Measurements from ENCODE around the gene MUC2. TPM values are rescaled to one million over a fixed set of nuclear protein-coding genes. Genes with fewer than 3 reads are reported as not detected.

MUC2 gene
- total RNA-seq, 1 experiment from 2014 or later = 0.47 TPM

DNA sequence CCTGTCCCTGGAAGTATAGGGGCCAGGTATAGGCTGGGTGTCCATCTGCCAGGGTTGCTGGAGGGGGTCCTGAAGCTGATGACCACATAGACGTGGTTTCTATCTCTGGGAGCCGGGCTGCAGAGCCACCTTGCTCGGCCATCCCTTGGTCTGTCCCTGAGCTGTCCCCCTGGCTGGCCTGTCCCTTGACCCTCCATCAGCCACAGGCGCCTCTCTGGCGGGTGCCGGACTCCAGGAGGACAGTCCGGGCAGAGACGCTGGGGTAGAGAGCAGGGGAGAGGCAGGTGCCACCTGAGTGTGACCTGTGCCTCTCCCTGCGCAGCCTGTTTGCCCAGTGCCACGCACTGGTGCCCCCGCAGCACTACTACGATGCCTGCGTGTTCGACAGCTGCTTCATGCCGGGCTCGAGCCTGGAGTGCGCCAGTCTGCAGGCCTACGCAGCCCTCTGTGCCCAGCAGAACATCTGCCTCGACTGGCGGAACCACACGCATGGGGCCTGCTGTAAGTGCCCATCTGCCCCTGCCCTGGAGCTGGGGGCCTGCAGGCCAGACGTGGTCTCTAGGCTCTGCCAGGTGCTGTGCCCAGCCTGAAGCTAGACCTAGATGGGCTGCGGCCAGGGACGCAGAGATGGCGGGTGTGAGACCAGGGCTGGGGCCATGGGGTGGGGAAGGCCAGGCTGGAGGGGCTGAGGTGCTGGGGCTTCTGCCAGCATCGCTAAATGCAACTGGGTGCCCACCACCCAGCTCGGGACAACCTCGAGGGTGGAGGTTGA is 29.9 kb downstream of the MUC2 start (continued):
- TF ChIP-seq EZH2 (IDR thresholded peaks at IDR 0.05) = no peak
- TF ChIP-seq, protein P1, sequence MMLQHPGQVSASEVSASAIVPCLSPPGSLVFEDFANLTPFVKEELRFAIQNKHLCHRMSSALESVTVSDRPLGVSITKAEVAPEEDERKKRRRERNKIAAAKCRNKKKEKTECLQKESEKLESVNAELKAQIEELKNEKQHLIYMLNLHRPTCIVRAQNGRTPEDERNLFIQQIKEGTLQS (IDR thresholded peaks at IDR 0.05) = no peak
- no peak for TF ChIP-seq TCF7L2 (IDR thresholded peaks at IDR 0.05; ENCODE audit: borderline replicate concordance, extremely low read depth, insufficient read depth, insufficient read length)

DNA sequence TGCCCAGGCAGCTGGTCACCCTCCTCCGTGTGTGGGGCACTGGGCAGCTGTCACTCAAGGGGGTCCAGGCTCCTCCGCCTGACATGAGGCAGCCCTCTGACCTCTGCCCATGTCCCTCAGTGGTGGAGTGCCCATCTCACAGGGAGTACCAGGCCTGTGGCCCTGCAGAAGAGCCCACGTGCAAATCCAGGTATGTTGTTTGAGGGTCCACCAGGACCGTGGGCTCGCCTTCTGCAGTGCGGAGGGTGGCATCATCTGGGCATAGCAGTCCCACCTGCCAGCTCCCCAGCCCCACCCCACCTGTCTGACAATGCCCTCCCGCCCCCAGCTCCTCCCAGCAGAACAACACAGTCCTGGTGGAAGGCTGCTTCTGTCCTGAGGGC is 30.5 kb downstream of the MUC2 start:
- no peaks in the 10 kb centered on the region for H3K27me3 ChIP-seq (ENCODE audit: insufficient read depth, low read length)
- BruUV-seq (replicated peaks) = no TSS peak

More for the DNA sequence above, 30.5 kb downstream of the MUC2 start:
- Histone ChIP-seq H3K9me3 (ENCODE audit: control insufficient read depth in 1 of 2, insufficient read depth in 1 of 2, low read depth in 1 of 2, low read length in 2 of 2) (no peaks in the 10 kb centered on the region), H4K20me1 (ENCODE audit: insufficient read depth) (no peaks in the 10 kb centered on the region), H3K4me3 (replicated peaks in 1 of 2; ENCODE audit: low read depth in 1 of 2, low read length in 2 of 2) (no peak overlapping the region), H3K9me2 (ENCODE audit: insufficient read depth) (no peaks in the 10 kb centered on the region), H3K4me1 (ENCODE audit: control insufficient read depth in 1 of 2, insufficient read depth in 2 of 2, low read length in 2 of 2) (no peaks in the 10 kb centered on the region), H3K9ac (ENCODE audit: low read length) (no peak overlapping the region), H3K27ac (ENCODE audit: low read depth, low read length) (no peak overlapping the region), H3K36me3 (ENCODE audit: control insufficient read depth in 1 of 2, insufficient read depth in 2 of 2, low read length in 2 of 2) (no peaks in the 10 kb centered on the region), H3K79me2 (ENCODE audit: insufficient read depth, low read length) (no peaks in the 10 kb centered on the region), H2AFZ (ENCODE audit: low read depth, low read length, poor library complexity, severe bottlenecking) (no peak overlapping the region), H3K4me2 (ENCODE audit: low read length) (no peak overlapping the region)
- CTCF ChIA-PET = no interaction called here
- intact Hi-C loops (cut with micrococcal nuclease) = no loop called here
- TF ChIP-seq EGR1 (IDR thresholded peaks at IDR 0.05; ENCODE audit: low read depth) (no peak), CEBPB (IDR thresholded peaks at IDR 0.05; ENCODE audit: low read depth) (no peak), TCF7L2 (IDR thresholded peaks at IDR 0.05; ENCODE audit: borderline replicate concordance, extremely low read depth, insufficient read depth, insufficient read length) (no peak), FOSL1 (IDR thresholded peaks at IDR 0.05; ENCODE audit: low read depth) (no peak), SRF (IDR thresholded peaks at IDR 0.05; ENCODE audit: low read depth) (no peak), ELF1 (IDR thresholded peaks at IDR 0.05; ENCODE audit: borderline replicate concordance, low read depth) (no peak), EZH2 (IDR thresholded peaks at IDR 0.05) (no peak), SIN3A (IDR thresholded peaks at IDR 0.05; ENCODE audit: low read depth) (no peak)
- TF ChIP-seq, protein P1 (IDR thresholded peaks at IDR 0.05) = no peak
- TF ChIP-seq, protein P2, sequence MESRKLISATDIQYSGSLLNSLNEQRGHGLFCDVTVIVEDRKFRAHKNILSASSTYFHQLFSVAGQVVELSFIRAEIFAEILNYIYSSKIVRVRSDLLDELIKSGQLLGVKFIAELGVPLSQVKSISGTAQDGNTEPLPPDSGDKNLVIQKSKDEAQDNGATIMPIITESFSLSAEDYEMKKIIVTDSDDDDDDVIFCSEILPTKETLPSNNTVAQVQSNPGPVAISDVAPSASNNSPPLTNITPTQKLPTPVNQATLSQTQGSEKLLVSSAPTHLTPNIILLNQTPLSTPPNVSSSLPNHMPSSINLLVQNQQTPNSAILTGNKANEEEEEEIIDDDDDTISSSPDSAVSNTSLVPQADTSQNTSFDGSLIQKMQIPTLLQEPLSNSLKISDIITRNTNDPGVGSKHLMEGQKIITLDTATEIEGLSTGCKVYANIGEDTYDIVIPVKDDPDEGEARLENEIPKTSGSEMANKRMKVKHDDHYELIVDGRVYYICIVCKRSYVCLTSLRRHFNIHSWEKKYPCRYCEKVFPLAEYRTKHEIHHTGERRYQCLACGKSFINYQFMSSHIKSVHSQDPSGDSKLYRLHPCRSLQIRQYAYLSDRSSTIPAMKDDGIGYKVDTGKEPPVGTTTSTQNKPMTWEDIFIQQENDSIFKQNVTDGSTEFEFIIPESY (IDR thresholded peaks at IDR 0.05; ENCODE audit: extremely low read depth, insufficient replicate concordance, low read length) = no peak
- TF ChIP-seq, protein P3, sequence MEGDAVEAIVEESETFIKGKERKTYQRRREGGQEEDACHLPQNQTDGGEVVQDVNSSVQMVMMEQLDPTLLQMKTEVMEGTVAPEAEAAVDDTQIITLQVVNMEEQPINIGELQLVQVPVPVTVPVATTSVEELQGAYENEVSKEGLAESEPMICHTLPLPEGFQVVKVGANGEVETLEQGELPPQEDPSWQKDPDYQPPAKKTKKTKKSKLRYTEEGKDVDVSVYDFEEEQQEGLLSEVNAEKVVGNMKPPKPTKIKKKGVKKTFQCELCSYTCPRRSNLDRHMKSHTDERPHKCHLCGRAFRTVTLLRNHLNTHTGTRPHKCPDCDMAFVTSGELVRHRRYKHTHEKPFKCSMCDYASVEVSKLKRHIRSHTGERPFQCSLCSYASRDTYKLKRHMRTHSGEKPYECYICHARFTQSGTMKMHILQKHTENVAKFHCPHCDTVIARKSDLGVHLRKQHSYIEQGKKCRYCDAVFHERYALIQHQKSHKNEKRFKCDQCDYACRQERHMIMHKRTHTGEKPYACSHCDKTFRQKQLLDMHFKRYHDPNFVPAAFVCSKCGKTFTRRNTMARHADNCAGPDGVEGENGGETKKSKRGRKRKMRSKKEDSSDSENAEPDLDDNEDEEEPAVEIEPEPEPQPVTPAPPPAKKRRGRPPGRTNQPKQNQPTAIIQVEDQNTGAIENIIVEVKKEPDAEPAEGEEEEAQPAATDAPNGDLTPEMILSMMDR (IDR thresholded peaks at IDR 0.05 in 2 of 3, conservative IDR thresholded peaks at IDR 0.05 in 1 of 3; ENCODE audit: borderline replicate concordance in 1 of 3, insufficient read depth in 1 of 3, low read depth in 2 of 3, low read length in 2 of 3) = no peak
- ATAC-seq (no peak), DNase-seq (ENCODE audit: low read depth, low spot score) (no peak)
- POLR2A ChIA-PET = no interaction called here
- RAD21 ChIA-PET (ENCODE audit: low non-redundant PET in 1 of 2, low total read pairs in 2 of 2, uncharacterized antibody in 2 of 2, unreplicated experiment in 2 of 2) = no interaction called here
